Stimulated activated naive B cell treated with anti-CD40 and anti-IgM and Interleukin-4, amounts not matched to agents 10 μg/mL and 1 μg/mL and 100 μg/mL, for 72 hours (primary cell): ENCODE measurements around the gene PSG2.
"Not testable (repeated sequence)": the region's sequence is repeated elsewhere in the genome, so short reads cannot be mapped to it uniquely, and the experiment has no call there.

Experiments
- ATAC-seq, 2 donors: fragments of 150-1000 bp; cut with Tn5 transposase; replicated peaks; 2 replicates each; pipeline ENCODE4 v1.10.0; 2021; ENCODE audit warnings: moderate library complexity in 1 of 2
- DNase-seq: peaks from one replicate; pipeline ENCODE4 v3.0.0; 2021
- H3K27ac Mint-ChIP-seq: one replicate; pipeline ENCODE4 v1.8.0; 2022; ENCODE audit warnings: mild to moderate bottlenecking, mixed read lengths
- H3K27me3 Mint-ChIP-seq, 2 donors: one replicate each; pipeline ENCODE4 v1.8.0; 2022; ENCODE audit warnings: mixed read lengths in 2 of 2
- H3K36me3 Mint-ChIP-seq, 2 donors: one replicate each; pipeline ENCODE4 v1.8.0; 2022; ENCODE audit warnings: mixed read lengths in 2 of 2, mild to moderate bottlenecking in 1 of 2
- H3K4me1 Mint-ChIP-seq, 2 donors: one replicate each; pipeline ENCODE4 v1.8.0; 2022; ENCODE audit warnings: mixed read lengths in 2 of 2, mild to moderate bottlenecking in 1 of 2
- H3K4me3 Mint-ChIP-seq, 2 donors: one replicate each; pipeline ENCODE4 v1.8.0; 2022; ENCODE audit warnings: mild to moderate bottlenecking in 2 of 2, mixed read lengths in 2 of 2, moderate library complexity in 1 of 2
- H3K9me3 Mint-ChIP-seq, 2 donors: one replicate each; pipeline ENCODE4 v1.8.0; 2022; ENCODE audit warnings: mixed read lengths in 2 of 2, mild to moderate bottlenecking in 1 of 2

Gene PSG2

GRCh38 chr19:43101950-43102349, 19.4 kb upstream of the PSG2 start:
- Mint-ChIP-seq H3K4me3 (no peak overlapping the region), H3K36me3 (peaks cover 0 to 6% of the 10 kb centered on the region in 2 donors), H3K4me1 (no peaks in the 10 kb centered on the region)

GRCh38 chr19:43098416-43098815, 15.9 kb upstream of the PSG2 start:
- H3K27me3 Mint-ChIP-seq, H3K36me3 Mint-ChIP-seq, H3K27ac Mint-ChIP-seq, H3K4me1 Mint-ChIP-seq, H3K4me3 Mint-ChIP-seq, DNase-seq, ATAC-seq: not testable (repeated sequence)
- peaks cover 5 to 13% of the 10 kb centered on the region in 2 donors for H3K9me3 Mint-ChIP-seq

More at GRCh38 chr19:43101950-43102349, 19.4 kb upstream of the PSG2 start:
- H3K27ac Mint-ChIP-seq = no peak overlapping the region
- no peak for ATAC-seq
- DNase-seq = no peak
- H3K27me3 Mint-ChIP-seq = no peaks in the 10 kb centered on the region
- H3K9me3 Mint-ChIP-seq = peaks cover 16 to 27% of the 10 kb centered on the region in 2 donors

GRCh38 chr19:43087702-43088340, 5.3 kb upstream of the PSG2 start:
- not testable (repeated sequence) for H3K9me3 Mint-ChIP-seq, H3K4me3 Mint-ChIP-seq, ATAC-seq, H3K27ac Mint-ChIP-seq, H3K36me3 Mint-ChIP-seq, H3K4me1 Mint-ChIP-seq
- peak; percentile 9 for DNase-seq
- H3K27me3 Mint-ChIP-seq = peaks cover 30 to 37% of the 10 kb centered on the region in 2 donors

GRCh38 chr19:43085796-43086530, 3.5 kb upstream of the PSG2 start:
- not testable (repeated sequence) for DNase-seq, H3K27ac Mint-ChIP-seq, ATAC-seq, H3K36me3 Mint-ChIP-seq, H3K9me3 Mint-ChIP-seq, H3K4me3 Mint-ChIP-seq, H3K4me1 Mint-ChIP-seq
- H3K27me3 Mint-ChIP-seq = peaks cover 30 to 34% of the 10 kb centered on the region in 2 donors

GRCh38 chr19:43084196-43084832, 1.8 kb upstream of the PSG2 start:
- not testable (repeated sequence) for H3K27ac Mint-ChIP-seq, DNase-seq, H3K4me1 Mint-ChIP-seq, H3K4me3 Mint-ChIP-seq, H3K36me3 Mint-ChIP-seq, H3K9me3 Mint-ChIP-seq, ATAC-seq
- peaks cover 30 to 33% of the 10 kb centered on the region in 2 donors for H3K27me3 Mint-ChIP-seq

GRCh38 chr19:43083721-43084120, 1.2 kb upstream of the PSG2 start:
- H3K4me1 Mint-ChIP-seq, ATAC-seq, H3K9me3 Mint-ChIP-seq, H3K36me3 Mint-ChIP-seq, H3K27ac Mint-ChIP-seq, H3K4me3 Mint-ChIP-seq, DNase-seq: not testable (repeated sequence)
- H3K27me3 Mint-ChIP-seq = peaks cover 30 to 33% of the 10 kb centered on the region in 2 donors

GRCh38 chr19:43078311-43078710, 4.2 kb downstream of the PSG2 start:
- Mint-ChIP-seq H3K4me3 (no peak overlapping the region), H3K36me3 (no peaks in the 10 kb centered on the region)

GRCh38 chr19:43077881-43078280, 4.6 kb downstream of the PSG2 start:
- ATAC-seq, H3K27ac Mint-ChIP-seq, H3K4me3 Mint-ChIP-seq, DNase-seq, H3K27me3 Mint-ChIP-seq, H3K36me3 Mint-ChIP-seq, H3K4me1 Mint-ChIP-seq, H3K9me3 Mint-ChIP-seq: not testable (repeated sequence)

More at GRCh38 chr19:43078311-43078710, 4.2 kb downstream of the PSG2 start:
- H3K9me3 Mint-ChIP-seq = no peaks in the 10 kb centered on the region
- H3K27ac Mint-ChIP-seq = no peak overlapping the region
- DNase-seq (no peak), ATAC-seq (no peak)
- H3K27me3 Mint-ChIP-seq = peaks cover 4 to 7% of the 10 kb centered on the region in 2 donors
- H3K4me1 Mint-ChIP-seq = peaks cover 0 to 3% of the 10 kb centered on the region in 2 donors

GRCh38 chr19:43062418-43062817, 20.1 kb downstream of the PSG2 start:
- H3K4me3 Mint-ChIP-seq, H3K27ac Mint-ChIP-seq, H3K4me1 Mint-ChIP-seq, DNase-seq, H3K9me3 Mint-ChIP-seq, H3K36me3 Mint-ChIP-seq, ATAC-seq: not testable (repeated sequence)
- peaks cover 27 to 32% of the 10 kb centered on the region in 2 donors for H3K27me3 Mint-ChIP-seq

- not testable (repeated sequence) for H3K4me3 Mint-ChIP-seq, H3K27ac Mint-ChIP-seq, H3K9me3 Mint-ChIP-seq, DNase-seq, ATAC-seq, H3K4me1 Mint-ChIP-seq, H3K36me3 Mint-ChIP-seq
- H3K27me3 Mint-ChIP-seq = peaks cover 23 to 26% of the 10 kb centered on the region in 2 donors
Measured at GRCh38 chr19:43061326-43061725, 21.2 kb downstream of the PSG2 start.

GRCh38 chr19:43060254-43060653, 22.2 kb downstream of the PSG2 start:
- H3K36me3 Mint-ChIP-seq, DNase-seq, ATAC-seq: not testable (repeated sequence)

GRCh38 chr19:43059482-43059881, 23.0 kb downstream of the PSG2 start:
- not testable (repeated sequence) for ATAC-seq
- H3K9me3 Mint-ChIP-seq = peaks cover 4 to 17% of the 10 kb centered on the region in 2 donors

More at GRCh38 chr19:43060254-43060653, 22.2 kb downstream of the PSG2 start:
- not testable (repeated sequence) for H3K27ac Mint-ChIP-seq, H3K4me1 Mint-ChIP-seq, H3K4me3 Mint-ChIP-seq
- peaks cover 0 to 13% of the 10 kb centered on the region in 2 donors for H3K9me3 Mint-ChIP-seq
- peaks cover 14 to 19% of the 10 kb centered on the region in 2 donors for H3K27me3 Mint-ChIP-seq

GRCh38 chr19:43058440-43058839, 24.1 kb downstream of the PSG2 start:
- peaks cover 7 to 20% of the 10 kb centered on the region in 2 donors for H3K9me3 Mint-ChIP-seq
- H3K27me3 Mint-ChIP-seq = peaks cover 14 to 19% of the 10 kb centered on the region in 2 donors
- not testable (repeated sequence) for H3K36me3 Mint-ChIP-seq, H3K4me1 Mint-ChIP-seq, ATAC-seq, H3K27ac Mint-ChIP-seq, H3K4me3 Mint-ChIP-seq, DNase-seq

More at GRCh38 chr19:43059482-43059881, 23.0 kb downstream of the PSG2 start:
- H3K36me3 Mint-ChIP-seq, H3K27ac Mint-ChIP-seq, H3K4me1 Mint-ChIP-seq, H3K4me3 Mint-ChIP-seq, DNase-seq: not testable (repeated sequence)
- H3K27me3 Mint-ChIP-seq = peaks cover 14 to 19% of the 10 kb centered on the region in 2 donors

GRCh38 chr19:43047966-43048365, 34.5 kb downstream of the PSG2 start:
- not testable (repeated sequence) for ATAC-seq, H3K4me3 Mint-ChIP-seq, H3K36me3 Mint-ChIP-seq, H3K27ac Mint-ChIP-seq, DNase-seq, H3K4me1 Mint-ChIP-seq, H3K9me3 Mint-ChIP-seq
- peaks cover 5 to 18% of the 10 kb centered on the region in 2 donors for H3K27me3 Mint-ChIP-seq
